ENCODE results near the gene ISG15. TPM values are rescaled to one million over a fixed set of nuclear protein-coding genes. Genes with fewer than 3 reads are reported as not detected.

The ISG15 gene
- total and polyA plus RNA-seq, 2 of the 13 experiments (the other 11 are each of a cell fraction or from before 2014, with no cell fraction given): 42.1 to 54.9 TPM

DNA sequence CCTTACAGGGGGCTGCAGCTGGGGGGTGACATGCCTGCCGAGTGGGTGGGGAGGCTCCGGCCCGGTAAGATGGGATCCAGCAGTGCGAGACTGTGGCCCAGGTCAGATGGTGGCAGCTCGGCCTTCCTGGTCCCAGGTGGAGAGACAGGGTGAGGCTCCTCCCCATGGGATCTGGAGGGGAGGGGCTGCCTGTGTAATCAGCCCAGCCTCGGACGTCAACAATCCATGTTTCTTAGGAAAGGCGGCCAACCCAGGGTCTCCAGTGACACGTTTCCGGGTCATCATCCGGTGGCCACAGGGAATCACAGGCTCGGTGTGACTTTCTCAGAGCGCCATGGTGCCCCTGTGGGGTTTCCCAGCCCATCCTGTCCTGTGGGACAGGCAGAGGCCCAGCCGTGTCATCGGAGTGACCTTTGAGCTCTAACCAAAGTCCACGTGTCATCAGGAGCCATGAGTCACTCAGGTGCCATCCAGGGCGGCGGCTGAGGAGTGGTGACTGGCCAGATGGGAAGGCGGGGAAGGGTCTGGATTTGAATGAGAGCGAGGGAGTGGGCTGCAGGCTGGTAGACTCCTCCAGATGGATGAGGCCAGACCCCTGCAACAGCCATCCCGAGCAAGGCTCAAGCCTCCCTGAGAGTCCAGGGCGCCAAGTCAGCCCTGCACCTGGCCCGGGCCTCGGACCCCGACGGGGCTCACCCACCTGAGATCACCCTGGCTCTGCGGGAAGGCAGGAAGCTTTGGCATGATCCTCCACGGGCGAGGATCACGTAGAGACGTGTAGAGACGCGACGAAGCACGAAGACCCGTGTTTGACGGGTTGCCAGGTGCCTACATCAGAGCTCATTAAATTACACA, 6.8 kb upstream of the ISG15 start (continued):
- TF ChIP-seq, protein P1, sequence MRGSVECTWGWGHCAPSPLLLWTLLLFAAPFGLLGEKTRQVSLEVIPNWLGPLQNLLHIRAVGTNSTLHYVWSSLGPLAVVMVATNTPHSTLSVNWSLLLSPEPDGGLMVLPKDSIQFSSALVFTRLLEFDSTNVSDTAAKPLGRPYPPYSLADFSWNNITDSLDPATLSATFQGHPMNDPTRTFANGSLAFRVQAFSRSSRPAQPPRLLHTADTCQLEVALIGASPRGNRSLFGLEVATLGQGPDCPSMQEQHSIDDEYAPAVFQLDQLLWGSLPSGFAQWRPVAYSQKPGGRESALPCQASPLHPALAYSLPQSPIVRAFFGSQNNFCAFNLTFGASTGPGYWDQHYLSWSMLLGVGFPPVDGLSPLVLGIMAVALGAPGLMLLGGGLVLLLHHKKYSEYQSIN (CRISPR knock-in tag; IDR thresholded peaks at IDR 0.05; ENCODE audit: borderline replicate concordance): no peak
- no peak; the same call in 1 of the 2 replicates for TF ChIP-seq ZNF747 (CRISPR knock-in tag; IDR thresholded peaks at IDR 0.05; ENCODE audit: borderline replicate concordance)
- TF ChIP-seq, protein P2, sequence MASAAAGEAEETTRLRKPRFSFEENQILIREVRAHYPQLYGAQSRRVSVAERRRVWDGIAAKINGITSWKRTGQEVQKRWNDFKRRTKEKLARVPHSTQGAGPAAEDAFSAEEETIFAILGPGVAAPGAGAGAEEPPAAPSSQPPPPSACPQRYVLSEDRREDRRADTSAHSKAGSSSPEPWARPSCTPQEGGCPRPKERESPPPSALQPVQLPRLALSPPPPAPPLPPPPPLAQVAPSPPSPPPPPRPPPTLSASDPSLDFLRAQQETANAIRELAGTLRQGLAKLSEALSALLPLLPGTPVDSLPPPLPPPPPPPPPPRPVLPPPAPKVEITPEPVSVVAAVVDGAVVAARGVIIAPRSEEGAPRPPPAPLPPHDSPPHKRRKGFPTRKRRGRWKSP (CRISPR knock-in tag; IDR thresholded peaks at IDR 0.05): peak; percentile 83
- TF ChIP-seq, protein P3, sequence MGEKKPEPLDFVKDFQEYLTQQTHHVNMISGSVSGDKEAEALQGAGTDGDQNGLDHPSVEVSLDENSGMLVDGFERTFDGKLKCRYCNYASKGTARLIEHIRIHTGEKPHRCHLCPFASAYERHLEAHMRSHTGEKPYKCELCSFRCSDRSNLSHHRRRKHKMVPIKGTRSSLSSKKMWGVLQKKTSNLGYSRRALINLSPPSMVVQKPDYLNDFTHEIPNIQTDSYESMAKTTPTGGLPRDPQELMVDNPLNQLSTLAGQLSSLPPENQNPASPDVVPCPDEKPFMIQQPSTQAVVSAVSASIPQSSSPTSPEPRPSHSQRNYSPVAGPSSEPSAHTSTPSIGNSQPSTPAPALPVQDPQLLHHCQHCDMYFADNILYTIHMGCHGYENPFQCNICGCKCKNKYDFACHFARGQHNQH (CRISPR knock-in tag; IDR thresholded peaks at IDR 0.05): peak; percentile 95
- TF ChIP-seq SRY (CRISPR knock-in tag; IDR thresholded peaks at IDR 0.05): peak; percentile 95
- peak; percentile 85; the same call in 1 of the 2 replicates for TF ChIP-seq ZMYM3 (CRISPR knock-in tag; IDR thresholded peaks at IDR 0.05)
- TF ChIP-seq JARID2 (CRISPR knock-in tag; IDR thresholded peaks at IDR 0.05; ENCODE audit: insufficient replicate concordance): peak; percentile 72
- 0 out of 2 replicates have a peak, but pooled peaks have one; percentile 81 for TF ChIP-seq ZNF510 (CRISPR knock-in tag; IDR thresholded peaks at IDR 0.05; ENCODE audit: low read depth)
- TF ChIP-seq, protein P4, sequence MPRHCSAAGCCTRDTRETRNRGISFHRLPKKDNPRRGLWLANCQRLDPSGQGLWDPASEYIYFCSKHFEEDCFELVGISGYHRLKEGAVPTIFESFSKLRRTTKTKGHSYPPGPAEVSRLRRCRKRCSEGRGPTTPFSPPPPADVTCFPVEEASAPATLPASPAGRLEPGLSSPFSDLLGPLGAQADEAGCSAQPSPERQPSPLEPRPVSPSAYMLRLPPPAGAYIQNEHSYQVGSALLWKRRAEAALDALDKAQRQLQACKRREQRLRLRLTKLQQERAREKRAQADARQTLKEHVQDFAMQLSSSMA (CRISPR knock-in tag; IDR thresholded peaks at IDR 0.05): no peak
- no peak; the same call in 1 of the 2 replicates for TF ChIP-seq KLF13 (CRISPR knock-in tag; IDR thresholded peaks at IDR 0.05)
- peak; percentile 85 for TF ChIP-seq RNF2 (conservative IDR thresholded peaks at IDR 0.05; ENCODE audit: low read depth)
- no peak for TF ChIP-seq ZNF10 (CRISPR knock-in tag; IDR thresholded peaks at IDR 0.05; ENCODE audit: borderline replicate concordance, low read depth)
- TF ChIP-seq SOX6 (IDR thresholded peaks at IDR 0.05): no peak
- TF ChIP-seq SOX6 (CRISPR knock-in tag; IDR thresholded peaks at IDR 0.05): peak; percentile 82
- no peak; the same call in 1 of the 2 replicates for TF ChIP-seq ZNF317 (CRISPR knock-in tag; IDR thresholded peaks at IDR 0.05)
- peak; percentile 68; the same call in 1 of the 2 replicates for TF ChIP-seq ZNF737 (CRISPR knock-in tag; IDR thresholded peaks at IDR 0.05; ENCODE audit: borderline replicate concordance)
- no peak for TF ChIP-seq FOXM1 (CRISPR knock-in tag; IDR thresholded peaks at IDR 0.05)
- TF ChIP-seq, protein P5, sequence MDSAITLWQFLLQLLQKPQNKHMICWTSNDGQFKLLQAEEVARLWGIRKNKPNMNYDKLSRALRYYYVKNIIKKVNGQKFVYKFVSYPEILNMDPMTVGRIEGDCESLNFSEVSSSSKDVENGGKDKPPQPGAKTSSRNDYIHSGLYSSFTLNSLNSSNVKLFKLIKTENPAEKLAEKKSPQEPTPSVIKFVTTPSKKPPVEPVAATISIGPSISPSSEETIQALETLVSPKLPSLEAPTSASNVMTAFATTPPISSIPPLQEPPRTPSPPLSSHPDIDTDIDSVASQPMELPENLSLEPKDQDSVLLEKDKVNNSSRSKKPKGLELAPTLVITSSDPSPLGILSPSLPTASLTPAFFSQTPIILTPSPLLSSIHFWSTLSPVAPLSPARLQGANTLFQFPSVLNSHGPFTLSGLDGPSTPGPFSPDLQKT (CRISPR knock-in tag; IDR thresholded peaks at IDR 0.05; ENCODE audit: borderline replicate concordance): no peak
- TF ChIP-seq KDM5A (IDR thresholded peaks at IDR 0.05; ENCODE audit: borderline replicate concordance, low read length): no peak
- TF ChIP-seq, protein P6, sequence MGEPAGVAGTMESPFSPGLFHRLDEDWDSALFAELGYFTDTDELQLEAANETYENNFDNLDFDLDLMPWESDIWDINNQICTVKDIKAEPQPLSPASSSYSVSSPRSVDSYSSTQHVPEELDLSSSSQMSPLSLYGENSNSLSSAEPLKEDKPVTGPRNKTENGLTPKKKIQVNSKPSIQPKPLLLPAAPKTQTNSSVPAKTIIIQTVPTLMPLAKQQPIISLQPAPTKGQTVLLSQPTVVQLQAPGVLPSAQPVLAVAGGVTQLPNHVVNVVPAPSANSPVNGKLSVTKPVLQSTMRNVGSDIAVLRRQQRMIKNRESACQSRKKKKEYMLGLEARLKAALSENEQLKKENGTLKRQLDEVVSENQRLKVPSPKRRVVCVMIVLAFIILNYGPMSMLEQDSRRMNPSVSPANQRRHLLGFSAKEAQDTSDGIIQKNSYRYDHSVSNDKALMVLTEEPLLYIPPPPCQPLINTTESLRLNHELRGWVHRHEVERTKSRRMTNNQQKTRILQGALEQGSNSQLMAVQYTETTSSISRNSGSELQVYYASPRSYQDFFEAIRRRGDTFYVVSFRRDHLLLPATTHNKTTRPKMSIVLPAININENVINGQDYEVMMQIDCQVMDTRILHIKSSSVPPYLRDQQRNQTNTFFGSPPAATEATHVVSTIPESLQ (CRISPR knock-in tag; conservative IDR thresholded peaks at IDR 0.05): no peak
- TF ChIP-seq ASH2L (IDR thresholded peaks at IDR 0.05; ENCODE audit: insufficient read length, low read depth, low read length): peak; percentile 88

All from HepG2 (cell line).